ENCODE results near the gene ADGRG2.

GRCh38 chrX:18995221-18995620, 127.0 kb downstream of the ADGRG2 start:
- no peak for TF ChIP-seq ZBTB7A (tag by site-specific recombination; IDR thresholded peaks at IDR 0.05; ENCODE audit: low read depth)
- no peak for TF ChIP-seq CTCF (tag by site-specific recombination; IDR thresholded peaks at IDR 0.05)
- TF ChIP-seq ZNF2 (tag by site-specific recombination; IDR thresholded peaks at IDR 0.05), result no peak
- TF ChIP-seq ZNF76 (tag by site-specific recombination; IDR thresholded peaks at IDR 0.05; ENCODE audit: borderline replicate concordance, low read depth), result no peak

Data from HEK293 (cell line).